NCI-H1930 (cell line): Measurements from ENCODE around the gene IFNL4.
"Not testable (repeated sequence)": the region's sequence is repeated elsewhere in the genome, so short reads cannot be mapped to it uniquely, and the experiment has no call there.

ENCODE experiments used
- DNase-seq, 2 experiments: peaks; one replicate each; lab custom pipeline; 2025; lab: John Stamatoyannopoulos, UW

IFNL4 gene

GRCh38 chr19:39223703-39224279 lies 24.9 kb downstream of the IFNL4 start:
- no peak for DNase-seq

- DNase-seq: not testable (repeated sequence)
Observed at GRCh38 chr19:39219108-39219507, 29.5 kb downstream of the IFNL4 start.

- no peak for DNase-seq
Observed at GRCh38 chr19:39218230-39219007, 30.2 kb downstream of the IFNL4 start.

- DNase-seq: no peak
Observed at GRCh38 chr19:39217094-39217493, 31.6 kb downstream of the IFNL4 start.

- DNase-seq: not testable (repeated sequence)
Observed at GRCh38 chr19:39215323-39215722, 33.3 kb downstream of the IFNL4 start.

GRCh38 chr19:39212375-39212742 lies 36.3 kb downstream of the IFNL4 start:
- DNase-seq: no peak

- no peak for DNase-seq
Observed at GRCh38 chr19:39211731-39212374, 36.8 kb downstream of the IFNL4 start.

- DNase-seq: no peak
Observed at GRCh38 chr19:39209196-39209595, 39.5 kb downstream of the IFNL4 start.

GRCh38 chr19:39208175-39208795 lies 40.4 kb downstream of the IFNL4 start:
- no peak for DNase-seq

- DNase-seq: no peak
Observed at GRCh38 chr19:39207293-39207836, 41.3 kb downstream of the IFNL4 start.

GRCh38 chr19:39206122-39206521 lies 42.5 kb downstream of the IFNL4 start:
- DNase-seq: no peak

GRCh38 chr19:39205449-39205764 lies 43.2 kb downstream of the IFNL4 start:
- no peak for DNase-seq

- DNase-seq: no peak
Observed at GRCh38 chr19:39203372-39204341, 45.0 kb downstream of the IFNL4 start, which contains the start of gene SYCN. TSS of gene SYCN (minus strand) at chr19:39204263. CDS start at chr19:39204254, 9 bp downstream.

- no peak for DNase-seq
Observed at GRCh38 chr19:39202998-39203355, 45.7 kb downstream of the IFNL4 start.

GRCh38 chr19:39200803-39201115 lies 47.9 kb downstream of the IFNL4 start:
- DNase-seq: no peak

GRCh38 chr19:39200066-39200802 lies 48.4 kb downstream of the IFNL4 start:
- DNase-seq: no peak

GRCh38 chr19:39199025-39199424 lies 49.6 kb downstream of the IFNL4 start:
- DNase-seq: no peak

- DNase-seq: no peak
Observed at GRCh38 chr19:39197808-39198207, 50.8 kb downstream of the IFNL4 start.

GRCh38 chr19:39196860-39197562 lies 51.6 kb downstream of the IFNL4 start, which contains the start of gene NCCRP1:
TSS of gene NCCRP1 (plus strand) at chr19:39196964. CDS start at chr19:39196983, 19 bp downstream.
- DNase-seq: no peak

- no peak for DNase-seq
Observed at GRCh38 chr19:39196320-39196719, 52.3 kb downstream of the IFNL4 start.
